Adrenal gland (tissue), 12 donors: Measurements from ENCODE around the gene S100P. TPM values are rescaled to one million over a fixed set of nuclear protein-coding genes. Genes with fewer than 3 reads are reported as not detected.
"Not testable (repeated sequence)": the region's sequence is repeated elsewhere in the genome, so short reads cannot be mapped to it uniquely, and the experiment has no call there.

Source experiments
- DNase-seq, 7 donors: peaks; one replicate each; pipeline ENCODE4 v3.0.0-alpha.2; 2019 to 2020
- H3K27ac ChIP-seq, 5 donors: fragments of 200-600 bp; sonication (generic) in 4 of 5; 1 replicate in 3 of 5; 2 replicates in 2 of 5; pipeline versions ENCODE4 v1.5.1 to v1.8.0; 2016 to 2020; ENCODE audit warnings: mild to moderate bottlenecking in 1 of 5
- H3K27me3 ChIP-seq: fragments of 200-600 bp; 2 replicates; pipeline ENCODE4 v1.8.0; 2021
- H3K36me3 ChIP-seq, 2 donors: fragments of 200-600 bp; replicated peaks in 1 of 2; 1 replicate in 1 of 2; 2 replicates in 1 of 2; pipeline versions ENCODE4 v1.5.1 to v1.8.0; 2018 to 2022
- H3K4me1 ChIP-seq, 2 donors: fragments of 200-600 bp; replicated peaks in 1 of 2; 1 replicate in 1 of 2; 2 replicates in 1 of 2; pipeline versions ENCODE4 v1.5.1 to v1.8.0; 2018 to 2021
- H3K4me3 ChIP-seq, 4 donors: fragments of 200-600 bp; sonication (generic) in 3 of 4; one replicate each; pipeline ENCODE4 v1.5.1; 2016 to 2018
- H3K9me3 ChIP-seq, 3 donors: fragments of 200-600 bp; sonication (generic) in 1 of 3; replicated peaks in 1 of 3; 1 replicate in 2 of 3; 2 replicates in 1 of 3; pipeline versions ENCODE4 v1.5.1 to v1.8.0; 2016 to 2021
- POLR2A ChIP-seq, 2 donors: fragments of 450-650 bp; IDR thresholded peaks; one replicate each; pipeline ENCODE4 v1.6.1; 2017; ENCODE audit warnings: antibody characterized with exemption in 2 of 2, mild to moderate bottlenecking in 2 of 2, moderate library complexity in 1 of 2
- WGBS, 4 donors: extraction: QIAGEN DNeasy Blood & Tissue Kit in 2 of 4; methylation state at CpG; one replicate each; pipeline versions ENCODE4 v1.1.5 to v1.1.7; 2013 to 2017; 5-methylcytosine and 5-hydroxymethylcytosine counted together
- intact Hi-C, 2 donors: fragments of 100-400 bp; cut with DNase I; formaldehyde crosslinking; loops; one replicate each; pipeline versions ENCODE4 v1.14.1 to v1.15.0; 2022 to 2023
- polyA plus RNA-seq, 3 donors: library from polyadenylated mRNA; stranded (reverse); fragments of 200-250 nt in 2 of 3; fragments of 350-450 nt in 1 of 3; fragmentation: Illumina TruSeq in 1 of 3; extraction: RNeasy Lipid Tissue Mini Kit (QIAGEN cat#74804) in 1 of 3; gene quantifications; one replicate each; pipeline ENCODE4 v1.2.3, GENCODE V29; 2013 to 2014
- total RNA-seq, 9 donors: library from RNA; depleted of rRNA in 4 of 9; stranded (reverse); fragments of >200 nt in 4 of 9; fragments of 120-200 nt in 1 of 9; fragmentation: NEBNext Ultra II Directional in 1 of 9; extraction: Animal tissue kit (Norgen Biotek cat#: 25700) in 1 of 9; gene quantifications; one replicate each; pipeline versions ENCODE4 v1.1.0 to v1.2.4, GENCODE V29; 2013 to 2023
- TF ChIP-seq, protein P1 (sequence below), 6 experiments: fragments of 450-650 bp in 4 of 6; fragments of 200-600 bp in 2 of 6; sonication (generic) in 1 of 6; IDR thresholded peaks; 1 replicate in 5 of 6; 2 replicates in 1 of 6; pipeline versions ENCODE4 v1.5.1 to v1.8.0; 2016 to 2021; ENCODE audit warnings: antibody characterized with exemption in 6 of 6, mild to moderate bottlenecking in 2 of 6, moderate library complexity in 1 of 6
- donor health status: healthy with polysubstance abuse.
- donor health status: Bipolar disorder and iron deficiency.
- donor health status: DM: yes; HTN: yes; CAD: no.
- donor health status: DM: no; HTN: no; CAD: no.
- donor health status: DM: no; HTN: no; CAD: no.
- donor health status: DM: yes; HTN: yes; CAD: no.

The S100P gene
- total and polyA plus RNA-seq, 12 donors: 0.42 to 1.9 (median 0.84) TPM; not detected in 5

GRCh38 chr4:6668391-6668790 is 25.3 kb upstream of the S100P start:
- Histone ChIP-seq H3K27ac (no peak overlapping the region), H3K4me3 (no peak overlapping the region), H3K4me1 (peaks cover 4 to 7% of the 10 kb centered on the region in 2 donors), H3K36me3 (no peaks in the 10 kb centered on the region), H3K9me3 (no peaks in the 10 kb centered on the region), H3K27me3 (no peaks in the 10 kb centered on the region)
- TF ChIP-seq POLR2A (IDR thresholded peaks at IDR 0.05): no peak
- TF ChIP-seq, protein P1, sequence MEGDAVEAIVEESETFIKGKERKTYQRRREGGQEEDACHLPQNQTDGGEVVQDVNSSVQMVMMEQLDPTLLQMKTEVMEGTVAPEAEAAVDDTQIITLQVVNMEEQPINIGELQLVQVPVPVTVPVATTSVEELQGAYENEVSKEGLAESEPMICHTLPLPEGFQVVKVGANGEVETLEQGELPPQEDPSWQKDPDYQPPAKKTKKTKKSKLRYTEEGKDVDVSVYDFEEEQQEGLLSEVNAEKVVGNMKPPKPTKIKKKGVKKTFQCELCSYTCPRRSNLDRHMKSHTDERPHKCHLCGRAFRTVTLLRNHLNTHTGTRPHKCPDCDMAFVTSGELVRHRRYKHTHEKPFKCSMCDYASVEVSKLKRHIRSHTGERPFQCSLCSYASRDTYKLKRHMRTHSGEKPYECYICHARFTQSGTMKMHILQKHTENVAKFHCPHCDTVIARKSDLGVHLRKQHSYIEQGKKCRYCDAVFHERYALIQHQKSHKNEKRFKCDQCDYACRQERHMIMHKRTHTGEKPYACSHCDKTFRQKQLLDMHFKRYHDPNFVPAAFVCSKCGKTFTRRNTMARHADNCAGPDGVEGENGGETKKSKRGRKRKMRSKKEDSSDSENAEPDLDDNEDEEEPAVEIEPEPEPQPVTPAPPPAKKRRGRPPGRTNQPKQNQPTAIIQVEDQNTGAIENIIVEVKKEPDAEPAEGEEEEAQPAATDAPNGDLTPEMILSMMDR (IDR thresholded peaks at IDR 0.05): no peak
- DNase-seq: no peak
- intact Hi-C loops: no loop called here
- 83 to 92% (median 92%) methylated on average over 10 to 11 of the region's 11 CpGs for WGBS, 4 donors

DNA sequence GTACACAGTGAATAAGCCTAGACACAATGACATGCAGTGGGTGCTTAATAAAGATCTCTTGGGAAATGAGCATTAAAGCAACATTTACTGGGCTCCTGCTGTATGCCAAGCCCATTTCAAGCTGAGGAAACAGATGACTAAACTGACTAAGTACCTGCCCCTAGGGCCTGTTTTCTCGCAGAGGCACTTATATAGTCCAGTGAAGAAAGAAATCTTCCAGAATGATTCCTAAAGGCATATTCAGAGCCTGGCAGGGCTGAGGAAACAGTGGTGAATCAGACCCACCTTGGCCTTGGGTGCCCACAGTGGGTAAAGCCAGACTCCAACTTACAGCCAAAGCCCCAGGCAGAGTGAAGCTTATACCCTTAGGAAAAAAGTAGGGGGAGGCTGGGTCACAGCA is 22.0 kb upstream of the S100P start:
- WGBS, 4 donors: 50 to 91% (median 67%) methylated on average over 1 of the region's 1 CpG
- TF ChIP-seq POLR2A (IDR thresholded peaks at IDR 0.05): no peak
- TF ChIP-seq, protein P1 (IDR thresholded peaks at IDR 0.05): no peak
- Histone ChIP-seq H3K27ac (no peak overlapping the region), H3K27me3 (no peaks in the 10 kb centered on the region), H3K4me1 (peaks cover 16 to 23% of the 10 kb centered on the region in 2 donors), H3K4me3 (no peak overlapping the region), H3K36me3 (no peaks in the 10 kb centered on the region), H3K9me3 (no peaks in the 10 kb centered on the region)
- intact Hi-C loops: no loop called here
- no peak for DNase-seq

GRCh38 chr4:6672131-6672530 is 21.5 kb upstream of the S100P start:
- intact Hi-C loops: no loop called here
- DNase-seq: no peak
- WGBS, 4 donors: 96 to 97% (median 97%) methylated on average over 15 to 19 of the region's 19 CpGs

GRCh38 chr4:6672541-6673190 is 21.0 kb upstream of the S100P start:
- peaks cover 16 to 29% of the 10 kb centered on the region in 2 donors for H3K4me1 ChIP-seq
- 94 to 98% (median 96%) methylated on average over 9 to 34 of the region's 34 CpGs for WGBS, 4 donors
- intact Hi-C loops, H3K4me3 ChIP-seq, H3K36me3 ChIP-seq, DNase-seq, H3K27ac ChIP-seq, H3K9me3 ChIP-seq, H3K27me3 ChIP-seq: not testable (repeated sequence)

More at GRCh38 chr4:6672131-6672530, 21.5 kb upstream of the S100P start:
- Histone ChIP-seq H3K4me3 (no peak overlapping the region), H3K9me3 (no peaks in the 10 kb centered on the region), H3K27ac (no peak overlapping the region), H3K4me1 (peaks cover 16 to 28% of the 10 kb centered on the region in 2 donors), H3K36me3 (no peaks in the 10 kb centered on the region), H3K27me3 (no peaks in the 10 kb centered on the region)
- TF ChIP-seq, protein P1 (IDR thresholded peaks at IDR 0.05): no peak
- no peak for TF ChIP-seq POLR2A (IDR thresholded peaks at IDR 0.05)

DNA sequence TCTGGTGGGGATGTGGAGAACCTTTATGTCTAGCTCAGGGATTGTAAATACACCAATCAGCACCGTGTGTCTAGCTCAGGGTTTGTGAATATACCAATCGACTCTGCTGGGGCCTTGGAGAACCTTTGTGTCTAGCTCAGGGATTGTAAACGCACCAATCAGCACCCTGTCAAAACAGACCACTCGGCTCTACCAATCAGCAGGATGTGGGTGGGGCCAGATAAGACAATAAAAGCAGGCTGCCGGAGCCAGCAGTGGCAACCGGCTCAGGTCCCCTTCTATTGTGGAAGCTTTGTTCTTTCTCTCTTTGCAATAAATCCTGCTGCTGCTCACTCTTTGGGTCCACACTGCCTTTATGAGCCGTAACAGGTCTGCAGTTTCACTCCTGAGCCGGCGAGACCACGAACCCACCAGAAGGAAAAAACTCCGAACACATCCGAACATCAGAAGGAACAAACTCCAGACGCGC is 20.5 kb upstream of the S100P start:
- peak overlapping the region in 2 of 4 donors; percentile 53 to 79 for H3K4me3 ChIP-seq
- 26 to 52% (median 41%) methylated on average over 13 to 14 of the region's 14 CpGs for WGBS, 4 donors
- H3K27me3 ChIP-seq, H3K9me3 ChIP-seq, H3K36me3 ChIP-seq, intact Hi-C loops: not testable (repeated sequence)
- peak in 2 of 7 donors; percentile 44 to 71 for DNase-seq
- peak overlapping the region in 4 of 5 donors; percentile 49 to 88 (median 77) for H3K27ac ChIP-seq
- TF ChIP-seq POLR2A (IDR thresholded peaks at IDR 0.05): peak; percentile 56 to 58
- H3K4me1 ChIP-seq: peaks cover 16 to 29% of the 10 kb centered on the region in 2 donors
